Right atrium auricular region (tissue), 2 donors: ENCODE measurements around the gene COL6A1. TPM values are rescaled to one million over a fixed set of nuclear protein-coding genes. Genes with fewer than 3 reads are reported as not detected.
"Not testable (repeated sequence)": the region's sequence is repeated elsewhere in the genome, so short reads cannot be mapped to it uniquely, and the experiment has no call there.

Experiments
- DNase-seq: peaks from one replicate; pipeline ENCODE4 v3.0.0-alpha.2; 2019; ENCODE audit warnings: low spot score
- H3K27ac ChIP-seq, 2 donors: fragments of 200-600 bp; sonication (generic); 1 replicate in 1 of 2; 2 replicates in 1 of 2; pipeline ENCODE4 v1.5.1; 2016 to 2019
- H3K27me3 ChIP-seq, 2 donors: fragments of 200-600 bp; sonication (generic); one replicate each; pipeline versions ENCODE4 v1.5.1 to v1.6.0; 2017 to 2019
- H3K36me3 ChIP-seq: fragments of 200-600 bp; sonication (generic); one replicate; pipeline ENCODE4 v1.5.1; 2016
- H3K4me1 ChIP-seq, 2 donors: fragments of 200-600 bp; sonication (generic); one replicate each; pipeline versions ENCODE4 v1.5.1 to v1.6.0; 2017 to 2019
- H3K4me3 ChIP-seq, 2 donors: fragments of 200-600 bp; sonication (generic); 1 replicate in 1 of 2; 2 replicates in 1 of 2; pipeline ENCODE4 v1.5.1; 2017 to 2019; ENCODE audit warnings: mild to moderate bottlenecking in 1 of 2, moderate library complexity in 1 of 2
- H3K9me3 ChIP-seq, 2 donors: fragments of 200-600 bp; sonication (generic); one replicate each; pipeline ENCODE4 v1.5.1; 2019
- CTCF ChIP-seq, 2 donors: fragments of 200-600 bp; sonication (generic); IDR thresholded peaks; one replicate each; pipeline ENCODE4 v1.5.1; 2019; ENCODE audit warnings: antibody characterized with exemption in 2 of 2
- total RNA-seq, 2 donors: library from RNA; depleted of rRNA; stranded (reverse); fragments of >200 nt; gene quantifications; one replicate each; pipeline ENCODE4 v1.1.0, GENCODE V29; 2016

The COL6A1 gene
- total RNA-seq, 2 donors from 2014 or later = 201 to 278 TPM

GRCh38 chr21:45972716-45973474, 8.7 kb upstream of the COL6A1 start:
- peak; percentile 81 for DNase-seq
- Histone ChIP-seq H3K36me3 (no peaks in the 10 kb centered on the region), H3K4me3 (peak overlapping the region; percentile 48 to 54), H3K27me3 (no peaks in the 10 kb centered on the region), H3K27ac (peak overlapping the region; percentile 86 to 96), H3K4me1 (peaks cover 0 to 68% of the 10 kb centered on the region in 2 donors), H3K9me3 (no peaks in the 10 kb centered on the region)
- no peak for TF ChIP-seq CTCF (IDR thresholded peaks at IDR 0.05)

- peak; percentile 64 to 75 for TF ChIP-seq CTCF (IDR thresholded peaks at IDR 0.05)
- Histone ChIP-seq H3K27me3 (no peaks in the 10 kb centered on the region), H3K4me3 (peak overlapping the region; percentile 48 to 54), H3K36me3 (no peaks in the 10 kb centered on the region), H3K9me3 (no peaks in the 10 kb centered on the region), H3K27ac (peak overlapping the region; percentile 86 to 96), H3K4me1 (peaks cover 0 to 72% of the 10 kb centered on the region in 2 donors)
- peak; percentile 91 for DNase-seq
Observed at GRCh38 chr21:45973475-45974072, 8.0 kb upstream of the COL6A1 start.

- no peaks in the 10 kb centered on the region for H3K27me3 ChIP-seq
- no peak for TF ChIP-seq CTCF (IDR thresholded peaks at IDR 0.05)
- no peaks in the 10 kb centered on the region for H3K36me3 ChIP-seq
- H3K4me3 ChIP-seq = peak overlapping the region; percentile 48 to 54
- H3K9me3 ChIP-seq = no peaks in the 10 kb centered on the region
- H3K27ac ChIP-seq = peak overlapping the region; percentile 86 to 96
- peak; percentile 83 for DNase-seq
- peaks cover 0 to 75% of the 10 kb centered on the region in 2 donors for H3K4me1 ChIP-seq
Observed at GRCh38 chr21:45974073-45975019, 7.2 kb upstream of the COL6A1 start.

- H3K4me3 ChIP-seq = peak overlapping the region in 1 of 2 donors; percentile 54
- no peaks in the 10 kb centered on the region for H3K9me3 ChIP-seq
- no peak for TF ChIP-seq CTCF (IDR thresholded peaks at IDR 0.05)
- DNase-seq = peak; percentile 82
- no peaks in the 10 kb centered on the region for H3K36me3 ChIP-seq
- peaks cover 0 to 75% of the 10 kb centered on the region in 2 donors for H3K4me1 ChIP-seq
- H3K27ac ChIP-seq = peak overlapping the region; percentile 86 to 96
- H3K27me3 ChIP-seq = no peaks in the 10 kb centered on the region
Observed at GRCh38 chr21:45975020-45975666, 6.4 kb upstream of the COL6A1 start.

- Histone ChIP-seq H3K4me1 (peaks cover 0 to 68% of the 10 kb centered on the region in 2 donors), H3K27ac (peak overlapping the region; percentile 86 to 96)
- not testable (repeated sequence) for H3K36me3 ChIP-seq, H3K27me3 ChIP-seq, H3K4me3 ChIP-seq, H3K9me3 ChIP-seq, DNase-seq
Observed at GRCh38 chr21:45975667-45976409, 5.7 kb upstream of the COL6A1 start.
